CD4-positive, alpha-beta T cell treated with Interleukin-1 beta for 1 hour (primary cell): ENCODE measurements around the gene RNU4-1.
"Not testable (repeated sequence)": the region's sequence is repeated elsewhere in the genome, so short reads cannot be mapped to it uniquely, and the experiment has no call there.

Experiments
- DNase-seq, 2 donors: peaks; one replicate each; pipeline ENCODE4 v3.0.0-alpha.2; 2020 to 2022

The RNU4-1 gene

GRCh38 chr12:120257041-120257821 lies 35.8 kb downstream of the RNU4-1 start:
- no peak for DNase-seq

- DNase-seq, result no peak
Measured at GRCh38 chr12:120254809-120255208, 38.2 kb downstream of the RNU4-1 start.

GRCh38 chr12:120253313-120253712 lies 39.7 kb downstream of the RNU4-1 start:
- DNase-seq, result peak; percentile 70 to 74

- peak; percentile 87 for DNase-seq
Measured at GRCh38 chr12:120252071-120252906, 40.7 kb downstream of the RNU4-1 start.

- DNase-seq, result not testable (repeated sequence)
Measured at GRCh38 chr12:120251364-120252070, 41.5 kb downstream of the RNU4-1 start.

- peak; percentile 48 to 62 for DNase-seq
Measured at GRCh38 chr12:120249875-120250795, 42.9 kb downstream of the RNU4-1 start.

GRCh38 chr12:120249266-120249874 lies 43.7 kb downstream of the RNU4-1 start:
- DNase-seq, result no peak

GRCh38 chr12:120247621-120248030 lies 45.4 kb downstream of the RNU4-1 start:
- no peak for DNase-seq

- DNase-seq, result no peak
Measured at GRCh38 chr12:120247183-120247582, 45.9 kb downstream of the RNU4-1 start.

GRCh38 chr12:120246705-120247104 lies 46.3 kb downstream of the RNU4-1 start:
- DNase-seq, result not testable (repeated sequence)
